ENCODE data around the gene LTBP1.

LTBP1 gene

DNA sequence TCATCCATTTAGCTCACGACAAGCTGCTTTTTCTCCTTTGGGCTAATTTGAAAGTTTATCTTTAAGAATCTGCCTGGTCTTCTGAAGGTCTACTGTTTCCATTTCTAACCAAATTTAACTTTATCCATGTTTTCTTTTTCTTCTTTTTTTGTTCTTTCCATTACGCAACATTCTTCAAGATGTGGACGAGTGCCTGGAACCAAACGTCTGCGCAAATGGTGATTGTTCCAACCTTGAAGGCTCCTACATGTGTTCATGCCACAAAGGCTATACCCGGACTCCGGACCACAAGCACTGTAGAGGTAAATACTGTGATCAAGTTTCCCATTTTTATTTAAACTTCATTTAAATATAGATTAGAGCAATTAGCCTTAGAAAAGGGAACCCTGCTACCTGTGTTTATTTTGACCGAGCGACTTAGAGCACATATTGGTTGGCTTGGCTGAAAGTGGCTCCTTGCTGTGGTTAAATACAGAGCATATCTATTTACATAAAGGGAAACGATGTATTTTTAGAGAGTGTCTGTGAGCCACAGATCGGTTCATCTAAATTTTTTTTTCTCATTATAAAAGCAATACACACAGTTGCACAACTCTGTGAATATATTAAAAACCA lies 346.3 kb downstream of the LTBP1 start:
- peaks cover 1% of the 10 kb centered on the region for H3K4me1 ChIP-seq (ENCODE audit: control insufficient read depth, insufficient read depth, low read depth, low read length)
- 95% methylated on average over 7 of the region's 11 CpGs for WGBS

DNA sequence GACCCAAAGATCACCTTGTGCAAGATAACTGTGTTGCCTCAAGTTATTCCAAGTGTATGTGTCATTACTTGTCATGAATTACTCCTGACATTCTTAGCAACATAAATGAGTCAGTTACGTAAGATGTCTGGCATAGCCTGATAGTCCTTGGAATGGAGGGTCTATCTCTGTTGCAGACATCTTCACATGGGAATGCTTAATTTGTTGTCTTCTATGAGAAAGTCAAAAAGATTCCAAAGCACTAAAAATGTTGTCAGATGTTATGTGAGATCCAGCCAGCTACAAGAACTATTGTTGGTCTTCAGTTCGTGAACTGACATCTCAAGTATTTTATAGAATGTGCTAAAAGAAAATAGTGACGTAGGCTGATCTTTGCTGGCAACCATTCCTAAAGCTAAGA lies 351.5 kb downstream of the LTBP1 start:
- no peak overlapping the region for H2BK12ac ChIP-seq (ENCODE audit: low read length in 2 of 2)
- no peak overlapping the region for H2BK15ac ChIP-seq (ENCODE audit: low read depth, poor library complexity, severe bottlenecking)
- no peaks in the 10 kb centered on the region for H3K4me1 ChIP-seq (ENCODE audit: control insufficient read depth, insufficient read depth, low read depth, low read length)
- H3K14ac ChIP-seq (ENCODE audit: low read length in 2 of 2) = no peak overlapping the region
- no peak overlapping the region for H4K8ac ChIP-seq (ENCODE audit: low read length)
- no peaks in the 10 kb centered on the region for H3K79me1 ChIP-seq (replicated peaks; ENCODE audit: low read length, poor library complexity, severe bottlenecking)
- H2BK5ac ChIP-seq (ENCODE audit: low read depth, low read length, poor library complexity, severe bottlenecking) = no peak overlapping the region
- 71% methylated on average over 2 of the region's 3 CpGs for WGBS
- H2AK5ac ChIP-seq (ENCODE audit: low read length, severe bottlenecking) = no peak overlapping the region
- no peak overlapping the region for H3K4ac ChIP-seq (ENCODE audit: low read depth in 1 of 2, low read length in 2 of 2)
- no peak overlapping the region for H4K91ac ChIP-seq (ENCODE audit: low read length)
- H3K27me3 ChIP-seq (ENCODE audit: control insufficient read depth in 1 of 2, insufficient read depth in 1 of 2, low read length in 2 of 2) = no peaks in the 10 kb centered on the region
- peak; percentile 65 for DNase-seq
- H2AFZ ChIP-seq (ENCODE audit: low read depth, low read length) = no peak overlapping the region
- no peak overlapping the region for H3K27ac ChIP-seq (ENCODE audit: low read length, poor library complexity, severe bottlenecking)
- H2BK120ac ChIP-seq (ENCODE audit: low read depth, low read length) = no peak overlapping the region
- H3K4me3 ChIP-seq (ENCODE audit: insufficient read depth in 1 of 2, low read depth in 1 of 2, low read length in 2 of 2) = no peak overlapping the region
- peaks cover 0 to 50% of the 10 kb centered on the region in 2 experiments for H3K36me3 ChIP-seq (ENCODE audit: control insufficient read depth in 1 of 2, insufficient read depth in 2 of 2, low read depth in 1 of 2, low read length in 2 of 2)
- no peak overlapping the region for H3K18ac ChIP-seq (ENCODE audit: low read depth in 1 of 2, low read length in 2 of 2)
- no peaks in the 10 kb centered on the region for H3K9me3 ChIP-seq (ENCODE audit: control insufficient read depth, low read length)
- no peak overlapping the region for H3K4me2 ChIP-seq (ENCODE audit: low read length, poor library complexity, severe bottlenecking)
- no peak overlapping the region for H3K23ac ChIP-seq (ENCODE audit: low read length in 2 of 2)
- no peak overlapping the region for H3K9ac ChIP-seq (ENCODE audit: low read length)

More for the DNA sequence above, 346.3 kb downstream of the LTBP1 start:
- Histone ChIP-seq H3K18ac (ENCODE audit: low read depth in 1 of 2, low read length in 2 of 2) (no peak overlapping the region), H3K4me3 (ENCODE audit: insufficient read depth in 1 of 2, low read depth in 1 of 2, low read length in 2 of 2) (no peak overlapping the region), H3K79me1 (replicated peaks; ENCODE audit: low read length, poor library complexity, severe bottlenecking) (no peaks in the 10 kb centered on the region), H3K9me3 (ENCODE audit: control insufficient read depth, low read length) (no peaks in the 10 kb centered on the region), H3K36me3 (ENCODE audit: control insufficient read depth in 1 of 2, insufficient read depth in 2 of 2, low read depth in 1 of 2, low read length in 2 of 2) (peaks cover 0 to 26% of the 10 kb centered on the region in 2 experiments), H2BK5ac (ENCODE audit: low read depth, low read length, poor library complexity, severe bottlenecking) (no peak overlapping the region), H3K14ac (ENCODE audit: low read length in 2 of 2) (no peak overlapping the region), H2BK12ac (ENCODE audit: low read length in 2 of 2) (no peak overlapping the region), H2AFZ (ENCODE audit: low read depth, low read length) (no peak overlapping the region), H3K27me3 (ENCODE audit: control insufficient read depth in 1 of 2, insufficient read depth in 1 of 2, low read length in 2 of 2) (no peaks in the 10 kb centered on the region), H3K4me2 (ENCODE audit: low read length, poor library complexity, severe bottlenecking) (no peak overlapping the region), H3K27ac (ENCODE audit: low read length, poor library complexity, severe bottlenecking) (no peak overlapping the region), H4K8ac (ENCODE audit: low read length) (no peak overlapping the region), H2BK120ac (ENCODE audit: low read depth, low read length) (no peak overlapping the region), H3K4ac (ENCODE audit: low read depth in 1 of 2, low read length in 2 of 2) (no peak overlapping the region), H2BK15ac (ENCODE audit: low read depth, poor library complexity, severe bottlenecking) (no peak overlapping the region), H2AK5ac (ENCODE audit: low read length, severe bottlenecking) (no peak overlapping the region), H4K91ac (ENCODE audit: low read length) (no peak overlapping the region), H3K23ac (ENCODE audit: low read length in 2 of 2) (no peak overlapping the region), H3K9ac (ENCODE audit: low read length) (no peak overlapping the region)
- no peak for DNase-seq

GRCh38 chr2:33301355-33301754 lies 354.6 kb downstream of the LTBP1 start:
- no peaks in the 10 kb centered on the region for H3K27me3 ChIP-seq (ENCODE audit: control insufficient read depth in 1 of 2, insufficient read depth in 1 of 2, low read length in 2 of 2)
- WGBS = 98% methylated on average over 3 of the region's 3 CpGs
- no peak overlapping the region for H4K91ac ChIP-seq (ENCODE audit: low read length)
- H3K4me3 ChIP-seq (ENCODE audit: insufficient read depth in 1 of 2, low read depth in 1 of 2, low read length in 2 of 2) = no peak overlapping the region
- no peaks in the 10 kb centered on the region for H3K4me1 ChIP-seq (ENCODE audit: control insufficient read depth, insufficient read depth, low read depth, low read length)
- no peaks in the 10 kb centered on the region for H3K9me3 ChIP-seq (ENCODE audit: control insufficient read depth, low read length)
- no peak overlapping the region for H3K23ac ChIP-seq (ENCODE audit: low read length in 2 of 2)
- H2BK15ac ChIP-seq (ENCODE audit: low read depth, poor library complexity, severe bottlenecking) = no peak overlapping the region
- DNase-seq = no peak
- no peak overlapping the region for H3K27ac ChIP-seq (ENCODE audit: low read length, poor library complexity, severe bottlenecking)
- no peak overlapping the region for H3K14ac ChIP-seq (ENCODE audit: low read length in 2 of 2)
- no peak overlapping the region for H2AFZ ChIP-seq (ENCODE audit: low read depth, low read length)
- H2AK5ac ChIP-seq (ENCODE audit: low read length, severe bottlenecking) = no peak overlapping the region
- H2BK120ac ChIP-seq (ENCODE audit: low read depth, low read length) = no peak overlapping the region
- no peak overlapping the region for H3K4me2 ChIP-seq (ENCODE audit: low read length, poor library complexity, severe bottlenecking)
- H2BK5ac ChIP-seq (ENCODE audit: low read depth, low read length, poor library complexity, severe bottlenecking) = no peak overlapping the region
- no peak overlapping the region for H4K8ac ChIP-seq (ENCODE audit: low read length)
- H3K9ac ChIP-seq (ENCODE audit: low read length) = no peak overlapping the region
- no peak overlapping the region for H3K18ac ChIP-seq (ENCODE audit: low read depth in 1 of 2, low read length in 2 of 2)
- no peak overlapping the region for H3K4ac ChIP-seq (ENCODE audit: low read depth in 1 of 2, low read length in 2 of 2)
- H3K79me1 ChIP-seq (replicated peaks; ENCODE audit: low read length, poor library complexity, severe bottlenecking) = no peaks in the 10 kb centered on the region
- peaks cover 0 to 60% of the 10 kb centered on the region in 2 experiments for H3K36me3 ChIP-seq (ENCODE audit: control insufficient read depth in 1 of 2, insufficient read depth in 2 of 2, low read depth in 1 of 2, low read length in 2 of 2)
- no peak overlapping the region for H2BK12ac ChIP-seq (ENCODE audit: low read length in 2 of 2)

DNA sequence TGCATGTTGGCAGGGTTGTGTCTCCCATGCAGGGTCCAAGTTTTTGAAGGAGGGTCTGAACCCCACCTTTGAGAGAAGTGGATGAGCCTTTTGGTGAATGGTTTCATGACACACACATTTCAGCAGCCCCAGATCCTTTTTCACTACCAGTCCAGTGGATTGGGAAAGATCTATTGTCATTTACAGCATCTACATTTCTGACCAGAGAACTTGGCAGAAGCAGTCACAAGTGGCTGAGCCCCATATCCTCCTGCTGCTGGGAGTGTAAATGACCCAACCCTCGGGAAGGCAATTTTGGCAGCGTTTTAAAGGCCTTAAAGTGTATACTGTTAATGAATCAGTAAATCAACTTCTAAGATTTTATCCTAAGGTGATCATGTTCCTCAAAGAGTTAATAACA lies 355.6 kb downstream of the LTBP1 start:
- Histone ChIP-seq H3K79me1 (replicated peaks; ENCODE audit: low read length, poor library complexity, severe bottlenecking) (no peaks in the 10 kb centered on the region), H3K14ac (ENCODE audit: low read length in 2 of 2) (no peak overlapping the region), H3K4me3 (ENCODE audit: insufficient read depth in 1 of 2, low read depth in 1 of 2, low read length in 2 of 2) (no peak overlapping the region), H2BK12ac (ENCODE audit: low read length in 2 of 2) (no peak overlapping the region), H2BK120ac (ENCODE audit: low read depth, low read length) (no peak overlapping the region), H3K36me3 (ENCODE audit: control insufficient read depth in 1 of 2, insufficient read depth in 2 of 2, low read depth in 1 of 2, low read length in 2 of 2) (peaks cover 0 to 59% of the 10 kb centered on the region in 2 experiments), H2AK5ac (ENCODE audit: low read length, severe bottlenecking) (no peak overlapping the region), H3K18ac (ENCODE audit: low read depth in 1 of 2, low read length in 2 of 2) (no peak overlapping the region), H3K27me3 (ENCODE audit: control insufficient read depth in 1 of 2, insufficient read depth in 1 of 2, low read length in 2 of 2) (no peaks in the 10 kb centered on the region), H4K91ac (ENCODE audit: low read length) (no peak overlapping the region), H3K27ac (ENCODE audit: low read length, poor library complexity, severe bottlenecking) (no peak overlapping the region), H3K9me3 (ENCODE audit: control insufficient read depth, low read length) (no peaks in the 10 kb centered on the region), H3K4me1 (ENCODE audit: control insufficient read depth, insufficient read depth, low read depth, low read length) (no peaks in the 10 kb centered on the region), H3K23ac (ENCODE audit: low read length in 2 of 2) (no peak overlapping the region), H2BK15ac (ENCODE audit: low read depth, poor library complexity, severe bottlenecking) (no peak overlapping the region), H2BK5ac (ENCODE audit: low read depth, low read length, poor library complexity, severe bottlenecking) (no peak overlapping the region), H4K8ac (ENCODE audit: low read length) (no peak overlapping the region), H3K4ac (ENCODE audit: low read depth in 1 of 2, low read length in 2 of 2) (no peak overlapping the region), H3K4me2 (ENCODE audit: low read length, poor library complexity, severe bottlenecking) (no peak overlapping the region), H3K9ac (ENCODE audit: low read length) (no peak overlapping the region), H2AFZ (ENCODE audit: low read depth, low read length) (no peak overlapping the region)
- no peak for DNase-seq
- WGBS = no CpG with 5 or more reads among the region's 2 CpGs
